IPS-NIHi11 (cell line): ENCODE data around the gene ZNF14.
"Not testable (repeated sequence)": the region's sequence is repeated elsewhere in the genome, so short reads cannot be mapped to it uniquely, and the experiment has no call there.

Experiments used
- DNase-seq: peaks from one replicate; pipeline ENCODE4 v3.0.0; 2012; ENCODE audit warnings: mixed read lengths, low spot score

ZNF14 gene

DNA sequence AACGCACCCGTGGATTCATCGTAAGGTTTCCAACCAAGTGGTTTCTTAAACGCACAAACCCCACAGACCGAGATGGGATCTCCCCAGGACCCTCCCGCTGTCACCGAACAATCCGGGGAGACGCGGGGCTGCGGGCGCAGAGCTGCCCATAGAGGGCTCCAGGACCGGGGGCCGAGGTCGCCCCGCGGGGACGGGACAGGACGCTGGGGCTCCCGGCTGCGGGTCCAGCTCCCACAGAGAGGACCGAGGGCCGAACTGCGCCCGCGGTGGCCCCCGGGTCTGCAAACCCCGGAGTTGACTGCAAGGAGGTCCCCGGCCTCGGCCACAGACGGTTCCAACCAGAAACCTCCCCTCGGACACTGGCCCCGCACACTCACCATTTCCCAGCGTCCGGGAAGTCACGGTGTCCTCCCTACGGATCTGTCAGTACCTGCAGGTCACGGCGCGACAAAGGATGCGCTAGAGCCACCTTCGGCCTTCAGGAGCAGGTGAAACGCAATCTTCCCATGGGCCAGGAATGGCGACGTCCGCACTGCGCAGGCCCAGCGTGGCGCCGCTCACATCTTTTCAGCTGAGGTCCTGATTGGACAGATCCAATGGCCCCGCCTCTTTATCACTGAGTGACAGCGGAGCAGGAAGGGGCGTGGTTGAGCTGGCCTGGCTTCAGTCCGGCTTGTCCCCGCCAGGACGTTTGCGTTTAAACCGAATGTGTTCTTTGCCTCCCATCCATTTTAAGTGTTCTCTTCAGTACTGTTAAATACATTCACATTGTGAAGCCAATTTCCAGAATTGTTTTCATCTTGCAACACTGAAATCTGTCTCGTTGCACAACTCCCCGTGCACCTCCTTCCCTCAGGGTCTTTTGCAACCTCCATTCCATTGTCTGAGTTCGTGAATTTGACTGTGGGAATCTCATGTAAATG is at the start of gene ZNF14:
TSS of gene ZNF14 (minus strand) at position 534 of the 923 bp plus-strand sequence. CDS start at position 380, 154 bp downstream.
- DNase-seq, result peak; percentile 100

DNA sequence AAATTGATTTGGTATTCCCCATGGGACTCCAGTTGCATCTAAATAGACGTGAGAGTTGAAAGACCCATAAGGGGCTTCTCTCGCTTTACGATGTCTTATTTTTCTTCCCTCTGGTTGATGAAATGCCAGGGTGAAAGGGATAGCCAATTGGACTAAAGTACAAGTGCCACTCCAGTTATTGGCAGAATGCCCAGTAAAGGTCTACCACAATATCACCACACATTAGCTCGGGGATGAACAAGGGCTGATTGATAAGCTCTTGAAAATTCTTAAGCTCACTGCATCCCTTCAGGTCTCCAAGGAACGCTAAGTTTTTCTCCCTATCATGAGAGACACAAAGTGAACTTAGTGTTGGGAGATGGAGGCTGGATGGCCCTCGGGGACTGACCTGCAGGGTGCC is 48.9 kb upstream of the ZNF14 start:
- not testable (repeated sequence) for DNase-seq

DNA sequence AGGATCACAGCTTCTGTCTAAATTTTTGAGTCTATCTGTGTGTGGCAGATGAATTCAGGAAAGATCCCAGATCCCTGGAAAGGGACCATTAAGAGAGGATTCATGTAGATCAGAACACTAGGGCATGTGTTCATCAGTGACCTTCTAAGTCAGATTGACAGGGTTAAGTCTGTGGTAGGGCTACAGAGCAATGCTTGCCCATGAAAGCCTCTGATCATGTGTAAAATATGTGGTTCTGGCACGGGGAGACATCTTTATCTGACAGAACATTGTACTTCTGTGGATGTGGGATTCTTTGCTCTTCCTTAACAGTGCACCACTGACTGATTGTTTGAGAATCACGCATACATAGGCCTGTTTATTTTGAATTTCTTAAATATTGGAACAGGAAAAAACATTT is 45.8 kb upstream of the ZNF14 start:
- DNase-seq, result no peak

DNA sequence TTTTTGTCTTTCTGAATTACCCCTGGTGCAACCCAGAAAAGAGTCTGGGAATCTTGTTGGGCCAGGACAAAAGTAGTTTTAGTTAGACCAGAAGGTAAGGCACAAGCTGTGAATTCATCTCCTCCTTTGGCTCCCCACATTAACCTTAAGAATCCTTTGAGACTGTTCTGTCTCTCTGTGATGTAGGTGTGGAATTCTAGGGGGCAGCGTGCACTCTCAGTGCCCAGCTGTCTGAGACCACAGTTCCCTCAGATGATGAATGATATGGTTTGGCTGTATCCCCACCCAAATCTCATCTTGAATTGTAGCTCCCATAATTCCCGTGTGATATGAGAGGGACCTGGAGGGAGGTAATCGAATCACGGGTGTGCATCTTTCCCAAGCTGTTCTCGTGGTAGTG is 44.8 kb upstream of the ZNF14 start:
- no peak for DNase-seq

DNA sequence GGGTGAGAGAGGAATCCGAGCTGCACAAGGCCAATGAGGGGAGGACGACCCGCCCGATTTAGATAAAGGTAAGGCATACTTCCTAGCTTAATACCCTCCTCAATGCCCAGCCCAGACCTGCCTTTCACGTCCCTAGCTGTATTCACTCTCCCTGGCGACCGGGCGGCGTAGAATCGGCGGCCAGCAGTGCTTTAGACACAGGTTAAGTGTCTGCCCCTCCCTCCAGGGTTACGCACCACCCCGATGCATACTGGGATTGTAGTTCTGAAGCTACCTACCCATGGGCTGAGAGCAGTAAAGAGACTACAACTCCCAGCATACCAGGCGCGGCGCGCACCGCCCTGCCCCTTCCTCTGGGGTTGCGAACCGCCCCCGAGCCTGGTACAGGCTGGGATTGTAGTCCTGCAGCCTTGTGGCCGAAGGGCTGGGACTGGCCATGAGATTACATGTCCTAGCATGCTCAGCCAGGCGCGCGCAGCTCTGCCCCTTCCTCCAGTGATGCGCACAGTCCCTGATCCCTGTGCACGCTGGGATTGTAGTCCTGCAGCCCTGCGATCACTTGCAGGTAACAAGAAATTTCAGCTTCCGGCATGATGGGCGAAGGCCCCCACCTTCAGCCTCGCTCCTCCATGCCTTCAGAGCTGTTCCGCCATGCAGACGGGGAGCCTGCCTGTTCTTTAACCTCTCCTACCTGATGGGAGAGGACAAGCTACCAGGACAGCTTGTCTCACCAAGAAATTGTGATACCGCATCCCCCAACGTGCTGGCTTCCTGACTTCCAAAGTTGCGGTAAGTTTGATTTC is 43.5 kb upstream of the ZNF14 start:
- peak; percentile 94 for DNase-seq

DNA sequence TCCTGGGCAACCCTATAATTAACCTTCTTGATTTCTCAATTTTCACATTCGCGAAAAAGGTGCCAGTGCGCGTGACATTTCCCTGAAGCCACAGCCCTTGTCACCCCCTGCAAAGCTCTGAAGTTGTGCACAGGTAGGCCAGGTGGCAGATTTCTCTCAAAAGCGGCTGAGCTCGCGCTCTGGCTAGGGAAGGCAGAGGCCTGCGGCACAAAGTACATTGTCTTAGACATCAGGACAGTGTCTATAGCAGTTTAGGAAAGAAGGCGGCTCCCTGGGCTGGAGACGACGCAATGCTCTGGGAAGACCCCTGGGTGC is 42.9 kb upstream of the ZNF14 start:
- DNase-seq, result no peak

DNA sequence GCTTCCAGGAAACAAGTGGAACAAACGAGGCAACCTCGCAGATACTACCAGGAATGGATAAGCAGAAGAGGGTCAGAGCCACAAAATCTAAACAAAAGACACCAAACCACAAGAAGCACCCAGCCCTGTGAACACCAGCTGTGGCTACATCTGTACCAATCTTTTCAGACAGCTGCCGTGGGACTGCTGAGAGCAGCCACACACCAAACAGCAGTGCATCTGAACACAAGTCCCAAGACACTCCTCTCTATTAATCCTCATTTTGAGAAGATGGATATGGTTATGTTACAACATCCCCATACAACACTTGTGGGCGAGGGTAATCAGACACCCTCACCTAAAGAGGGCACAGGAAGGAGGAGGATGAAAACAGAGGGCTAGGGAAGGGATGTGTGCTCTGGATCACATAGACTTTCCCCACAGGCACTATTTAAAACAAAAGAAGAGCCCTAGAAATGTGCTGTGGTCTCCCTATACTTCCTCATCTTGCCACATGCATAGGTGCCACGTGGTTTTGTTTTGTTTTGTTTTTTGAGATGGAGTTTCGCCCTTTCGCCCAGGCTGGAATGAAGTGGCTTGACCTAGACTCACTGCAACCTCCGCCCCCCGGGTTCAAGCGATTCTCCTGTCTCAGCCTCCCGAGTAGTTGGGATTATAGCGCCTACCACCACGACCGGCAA is 41.6 kb upstream of the ZNF14 start:
- no peak for DNase-seq

DNA sequence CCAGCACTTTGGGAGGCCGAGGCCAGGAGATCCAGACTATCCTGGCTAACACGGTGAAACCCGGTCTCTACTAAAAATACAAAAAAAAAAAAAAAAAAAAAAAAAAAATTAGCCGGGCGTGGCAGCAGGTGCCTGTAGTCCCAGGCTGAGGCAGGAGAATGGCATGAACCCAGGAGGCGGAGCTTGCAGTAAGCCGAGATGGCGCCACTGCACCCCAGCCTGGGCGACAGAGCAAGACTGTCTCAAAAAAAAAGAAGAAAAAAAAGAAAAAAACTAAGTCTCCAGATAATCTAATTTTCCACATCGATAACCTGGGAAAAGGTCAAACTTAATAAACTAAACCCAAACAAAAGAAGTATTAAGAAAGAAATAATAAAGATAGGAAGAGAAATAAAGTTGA is 39.1 kb upstream of the ZNF14 start:
- not testable (repeated sequence) for DNase-seq

DNA sequence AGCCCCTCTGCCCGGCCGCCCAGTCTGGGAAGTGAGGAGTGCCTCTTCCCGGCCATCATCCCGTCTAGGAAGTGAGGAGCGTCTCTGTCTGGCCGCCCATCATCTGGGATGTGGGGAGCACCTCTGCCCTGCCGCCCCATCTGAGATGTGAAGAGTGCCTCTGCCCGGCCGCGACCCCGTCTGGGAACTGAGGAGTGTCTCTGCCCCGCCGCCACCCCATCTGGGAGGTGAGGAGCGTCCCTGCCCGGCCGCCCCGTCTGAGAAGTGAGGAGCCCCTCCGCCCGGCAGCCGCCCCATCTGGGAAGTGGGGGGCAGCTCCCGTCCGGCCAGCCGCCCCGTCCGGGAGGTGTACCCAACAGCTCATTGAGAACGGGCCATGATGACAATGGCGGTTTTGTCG is 37.1 kb upstream of the ZNF14 start:
- DNase-seq, result not testable (repeated sequence)

DNA sequence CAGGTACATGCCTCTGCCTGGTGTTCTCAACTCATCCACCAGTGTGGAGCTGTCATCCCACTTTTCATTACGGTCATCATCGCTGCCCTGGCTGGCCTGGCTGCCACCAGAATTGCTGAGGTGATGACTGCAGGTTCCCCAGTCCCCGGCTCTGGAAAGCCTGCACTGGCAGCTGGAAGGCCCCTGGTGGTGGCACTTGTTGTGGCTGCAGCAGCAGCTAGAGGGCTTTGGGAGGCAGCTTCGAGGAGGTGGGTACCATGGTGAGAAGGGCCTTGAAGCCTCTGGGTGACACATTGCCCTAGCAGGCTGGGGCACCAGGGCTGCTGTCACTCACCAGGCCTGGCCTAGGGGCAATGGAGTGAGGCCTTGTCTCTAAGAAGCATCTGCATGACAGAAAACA is 25.3 kb upstream of the ZNF14 start:
- peak; percentile 58 for DNase-seq

DNA sequence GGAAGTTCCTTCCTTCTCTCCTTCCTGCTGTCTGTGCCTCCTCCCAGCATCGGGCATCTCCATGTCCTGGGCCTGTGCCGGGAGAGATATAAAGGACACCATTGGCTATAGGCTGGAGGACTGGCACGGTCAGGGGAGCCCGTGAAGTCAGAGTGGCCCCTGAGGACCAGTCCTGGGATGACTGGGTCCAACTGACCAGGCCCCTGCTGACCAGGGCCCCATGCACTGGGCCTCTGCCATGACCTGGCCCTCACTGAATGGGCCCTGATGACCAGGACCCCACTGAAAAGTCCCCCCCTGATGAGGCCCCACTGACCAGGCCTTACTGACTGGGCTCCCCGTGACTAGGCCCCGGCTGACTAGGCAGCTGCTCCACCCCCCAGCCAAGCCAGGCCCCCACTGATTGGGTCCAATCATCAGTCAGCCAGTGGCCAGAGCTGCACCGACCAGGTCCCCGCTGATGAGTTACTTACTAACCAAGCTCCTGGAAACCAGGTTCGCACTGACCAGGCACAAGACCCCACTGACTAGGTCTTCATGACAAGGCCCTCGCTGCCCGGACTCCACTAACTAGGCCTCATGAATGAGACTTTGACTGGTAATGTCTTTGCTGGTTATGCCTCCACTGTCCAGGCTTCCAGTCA is 20.0 kb upstream of the ZNF14 start:
- DNase-seq, result no peak

DNA sequence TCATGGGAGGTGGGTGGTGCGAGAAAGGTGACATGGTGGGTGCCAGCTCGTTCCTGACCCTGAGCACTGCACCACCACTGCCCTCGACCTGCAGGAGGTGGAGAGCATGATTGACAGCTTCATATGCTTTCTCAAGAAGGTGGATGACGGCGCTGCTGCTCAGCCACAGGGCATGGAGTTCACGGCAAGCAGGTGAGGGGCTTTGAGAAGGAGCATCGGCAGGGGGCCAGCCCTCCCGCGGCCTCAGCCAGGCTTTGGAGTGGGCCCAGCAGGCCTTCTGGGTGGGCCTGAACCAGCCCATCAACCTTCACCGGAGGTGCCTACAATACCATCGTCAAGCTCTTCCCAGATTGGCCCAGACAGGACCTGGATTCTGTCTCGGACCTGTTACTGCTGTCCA is 18.9 kb upstream of the ZNF14 start:
- peak; percentile 11 for DNase-seq

DNA sequence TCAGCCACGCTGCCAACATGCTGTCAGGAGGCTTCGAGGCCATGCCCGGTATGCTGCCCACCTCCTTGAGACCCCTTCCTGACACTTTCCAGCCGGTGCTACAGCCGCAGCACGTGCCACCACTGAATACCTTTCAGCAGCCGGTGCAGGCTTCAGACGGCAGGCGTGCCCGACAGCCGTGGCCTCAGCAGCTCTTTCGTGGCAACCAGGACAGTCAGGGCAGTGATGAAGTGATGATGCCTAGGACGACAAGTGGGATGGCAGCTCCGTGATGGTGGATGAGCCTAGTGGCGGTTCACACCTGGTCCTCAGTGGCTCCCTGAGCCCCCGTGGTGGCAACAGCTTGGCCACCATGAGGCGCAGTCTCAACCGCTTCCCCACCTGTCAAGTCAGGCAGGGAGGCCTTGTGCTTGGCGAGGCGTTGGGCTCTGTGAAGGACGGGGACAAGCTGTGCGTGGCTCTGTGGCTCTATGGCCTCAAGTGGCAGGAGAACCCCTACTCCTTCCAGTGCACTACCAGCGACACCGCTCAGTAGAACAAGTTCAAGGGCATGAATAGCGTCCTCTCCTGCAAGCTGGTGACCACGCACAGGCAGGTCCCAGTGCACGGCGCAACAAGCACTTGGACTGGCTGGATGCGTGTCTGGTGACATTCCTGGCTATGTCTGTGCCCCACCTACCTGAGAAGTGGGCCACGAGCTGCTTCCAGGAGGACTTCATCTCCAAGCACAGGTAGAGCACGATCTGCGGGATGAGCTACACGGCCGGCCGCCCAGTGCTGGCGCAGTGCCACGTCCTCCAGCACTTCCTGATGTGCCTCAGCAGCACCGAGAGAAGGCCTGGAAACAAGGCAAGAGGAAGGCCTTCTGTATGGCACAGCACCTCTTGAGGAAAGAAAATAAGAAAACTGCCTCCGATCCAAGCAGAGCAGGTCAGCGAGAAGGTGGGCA is 18.2 kb upstream of the ZNF14 start:
- DNase-seq, result no peak

DNA sequence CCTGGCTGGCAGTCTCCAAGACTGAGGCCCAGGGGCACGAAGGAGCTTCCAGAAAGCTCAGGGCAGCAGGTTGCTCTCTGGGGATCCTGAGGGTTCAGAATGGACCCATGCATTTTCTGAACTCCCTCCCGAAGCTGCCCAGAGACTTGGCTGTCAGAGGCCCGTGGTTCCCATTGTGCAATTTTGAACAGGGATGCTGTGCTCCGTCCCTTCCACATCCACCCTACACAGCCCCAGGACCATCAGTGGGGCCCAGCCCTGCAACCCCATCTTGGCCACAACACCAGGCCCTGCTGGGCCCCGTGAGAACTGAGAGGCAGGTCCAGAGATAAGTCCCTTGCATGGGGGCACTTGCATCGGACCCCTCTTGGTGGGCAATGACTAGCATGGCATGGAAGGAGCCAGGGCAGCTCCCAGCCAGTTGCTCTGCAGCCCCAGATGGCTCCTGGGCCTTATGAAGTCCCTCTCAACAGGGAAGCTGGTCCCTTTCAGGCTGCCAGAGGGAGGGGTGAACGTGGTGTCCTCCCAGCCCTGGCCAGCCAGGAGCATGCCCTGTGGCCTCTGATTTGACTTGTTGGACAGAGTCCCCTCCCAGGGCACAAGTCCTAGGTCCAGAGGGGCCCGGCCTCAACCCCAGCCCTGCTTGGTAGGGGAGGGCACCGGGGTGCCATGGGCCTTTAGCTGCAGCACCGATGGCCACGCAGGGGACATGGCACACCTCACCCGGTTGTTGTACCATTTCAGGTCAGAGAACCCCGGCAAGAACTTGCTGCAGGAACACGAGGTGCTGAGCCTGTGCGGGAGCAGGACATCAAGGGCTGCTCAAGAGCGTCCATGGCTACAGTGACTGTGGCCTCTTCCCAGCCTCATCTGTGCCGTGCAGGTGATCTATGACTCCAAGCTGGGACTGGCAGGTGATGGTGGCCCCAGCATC is 17.3 kb upstream of the ZNF14 start:
- DNase-seq, result peak; percentile 7

DNA sequence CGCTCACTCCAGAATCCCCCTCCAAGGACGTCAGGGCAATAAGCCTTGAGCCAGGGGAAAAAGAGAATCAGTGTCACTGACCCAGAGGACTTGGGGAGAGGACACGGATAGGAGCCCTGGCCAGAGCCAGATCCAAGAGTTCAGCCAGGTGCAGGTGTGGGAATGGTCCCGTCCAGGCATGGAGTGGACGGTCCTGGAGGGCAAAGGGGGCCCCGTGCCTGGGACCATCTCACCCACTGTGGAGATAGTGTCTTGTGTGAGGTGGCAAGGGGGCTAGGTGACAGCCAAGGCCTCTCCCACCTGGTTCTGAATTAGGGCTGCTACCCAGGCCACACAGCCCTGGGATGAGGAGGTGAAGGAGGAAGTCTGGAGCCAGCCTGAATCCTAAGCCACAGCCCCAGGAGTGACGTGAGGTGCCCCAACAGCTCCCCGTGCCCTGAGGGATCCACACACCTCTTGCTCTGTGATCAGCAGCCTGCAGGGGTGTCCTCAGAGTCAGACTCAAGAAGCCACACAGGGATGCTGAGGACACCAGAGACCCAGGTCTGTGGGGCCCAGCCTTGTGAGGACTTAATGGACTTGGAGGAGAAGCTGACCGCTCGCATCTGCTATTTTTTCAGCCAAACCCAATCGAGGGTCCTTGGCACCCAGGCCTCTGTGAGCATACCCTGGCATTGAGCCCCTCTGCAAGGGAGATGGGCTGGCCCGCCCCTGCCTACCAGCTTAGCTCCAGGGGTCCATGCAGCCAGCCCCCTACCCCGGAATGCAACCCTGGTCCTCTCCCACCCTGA is 16.4 kb upstream of the ZNF14 start:
- peak; percentile 7 for DNase-seq

DNA sequence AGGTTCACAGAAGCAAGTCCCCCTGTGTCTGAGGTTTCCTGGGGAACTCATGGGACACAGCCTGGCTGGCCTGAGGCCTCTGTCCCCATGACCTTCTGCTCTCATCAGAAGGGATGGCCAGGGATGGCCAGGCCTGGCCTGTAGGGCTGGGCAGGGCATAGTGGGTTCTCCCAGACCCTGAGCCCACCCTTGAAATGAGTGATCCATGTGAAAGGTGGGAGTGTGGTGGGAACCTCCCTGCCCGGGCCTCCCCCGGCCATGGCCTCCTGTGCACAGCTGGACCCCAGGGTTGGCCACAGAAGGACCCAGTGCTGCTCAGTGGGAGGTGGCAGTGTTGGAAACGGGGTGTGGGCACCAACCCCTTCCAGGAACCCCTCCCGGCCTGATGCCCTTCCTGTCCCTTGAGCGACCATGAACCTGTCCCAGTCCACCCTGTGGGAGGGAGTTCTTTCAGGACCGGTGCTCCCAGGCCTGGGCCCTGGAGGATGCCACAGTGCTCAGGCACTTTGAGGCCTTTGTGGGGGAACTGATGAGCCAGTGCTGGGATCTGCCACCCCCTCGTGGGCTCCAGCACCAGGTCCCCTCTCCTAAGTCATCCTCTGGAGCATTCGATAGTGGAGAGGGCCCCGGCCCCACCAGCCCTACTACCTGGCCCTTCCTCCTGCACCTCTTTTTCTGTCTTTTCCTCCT is 15.5 kb upstream of the ZNF14 start:
- peak; percentile 7 for DNase-seq

DNA sequence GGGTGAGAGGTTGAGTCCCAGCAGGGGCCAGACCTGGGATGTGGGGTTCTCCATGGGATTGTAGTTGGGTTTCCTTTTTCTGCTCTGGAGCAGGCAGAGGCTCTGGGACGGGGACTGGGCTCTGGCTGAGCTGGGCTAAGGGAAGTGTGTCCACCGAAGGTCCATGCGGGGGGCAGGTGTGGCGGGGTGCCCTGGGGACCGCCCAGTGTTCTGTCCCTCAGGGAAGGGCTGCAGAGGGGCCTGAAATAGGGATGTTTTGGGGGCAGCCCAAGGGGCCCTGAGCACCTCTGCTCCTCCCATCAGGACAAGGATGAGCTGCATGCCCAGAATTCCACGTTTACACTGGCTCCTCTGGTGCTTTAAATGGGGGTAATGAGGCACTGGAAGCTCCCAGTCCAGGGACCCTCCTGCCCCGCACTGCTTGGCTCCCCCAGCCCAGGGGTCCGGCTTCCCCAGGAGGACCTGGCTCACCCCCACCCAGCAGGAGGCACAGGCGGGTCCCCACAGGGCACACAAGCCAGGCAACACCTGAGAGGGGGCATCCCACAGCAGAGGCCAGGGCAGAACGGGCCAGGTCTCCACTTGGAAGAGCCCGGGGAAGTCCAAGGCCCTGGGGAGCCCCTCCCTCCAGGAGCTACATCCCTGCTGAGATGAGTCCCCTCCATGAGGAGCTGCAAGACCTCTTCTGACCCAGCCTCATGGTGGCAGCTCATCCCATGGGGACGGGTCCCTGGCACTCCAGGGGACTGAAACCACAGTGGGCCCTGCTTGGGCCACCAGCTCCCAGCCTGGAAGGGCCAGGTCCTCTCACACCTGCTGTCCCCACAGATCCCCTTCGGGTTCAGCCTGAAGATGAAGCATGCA is 14.7 kb upstream of the ZNF14 start:
- peak; percentile 18 for DNase-seq
